ENCODE results near the gene CAMK2G.
"Not testable (repeated sequence)": the region's sequence is repeated elsewhere in the genome, so short reads cannot be mapped to it uniquely, and the experiment has no call there.

CAMK2G gene

DNA sequence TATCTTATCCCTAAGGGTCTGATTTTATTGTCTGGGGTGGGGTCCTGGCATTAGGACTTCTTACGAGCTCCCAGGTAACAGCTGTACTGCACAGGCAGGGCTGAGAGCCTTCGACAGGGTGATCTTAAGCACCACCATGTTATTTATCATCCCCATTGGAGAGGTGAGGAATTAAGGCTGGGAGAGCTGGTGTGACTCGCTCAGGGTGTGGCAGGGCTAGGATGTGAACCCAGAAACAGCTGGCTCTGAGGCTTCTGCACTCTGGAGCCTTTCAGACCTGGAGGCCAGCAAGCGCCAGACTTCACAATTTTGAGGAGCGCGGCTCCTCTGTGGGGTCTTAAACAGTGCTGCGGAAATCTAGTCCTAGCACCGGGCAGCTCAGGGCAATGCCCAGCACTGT lies 35.5 kb downstream of the CAMK2G start:
- DNase-seq: no peak

DNA sequence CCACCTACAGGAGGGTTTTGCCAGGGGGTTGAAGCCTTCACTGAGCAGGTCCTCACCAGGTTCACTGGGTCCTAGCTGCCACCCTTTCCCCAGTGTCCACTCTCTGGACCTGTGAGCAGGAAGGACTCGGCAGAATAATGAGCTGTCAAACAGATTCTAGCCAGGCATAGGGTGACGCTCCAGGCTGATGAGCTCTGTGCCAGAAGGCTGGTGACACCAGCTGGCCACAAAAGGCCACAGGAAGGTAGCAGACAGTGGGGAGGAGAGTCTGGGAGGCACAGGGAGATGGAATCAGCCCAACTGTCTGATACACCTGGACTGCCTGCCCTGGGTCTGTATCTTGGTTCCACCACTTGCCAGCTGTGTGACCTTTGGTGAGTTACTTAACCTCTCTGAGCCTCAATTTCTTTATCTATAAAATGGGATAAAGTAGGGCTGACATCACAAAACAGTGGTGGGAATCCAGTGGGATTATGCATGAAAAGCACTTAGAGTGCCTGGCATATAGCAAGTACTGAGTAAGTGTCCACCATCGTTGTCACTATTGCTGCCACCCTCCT lies 36.3 kb downstream of the CAMK2G start:
- DNase-seq: no peak

DNA sequence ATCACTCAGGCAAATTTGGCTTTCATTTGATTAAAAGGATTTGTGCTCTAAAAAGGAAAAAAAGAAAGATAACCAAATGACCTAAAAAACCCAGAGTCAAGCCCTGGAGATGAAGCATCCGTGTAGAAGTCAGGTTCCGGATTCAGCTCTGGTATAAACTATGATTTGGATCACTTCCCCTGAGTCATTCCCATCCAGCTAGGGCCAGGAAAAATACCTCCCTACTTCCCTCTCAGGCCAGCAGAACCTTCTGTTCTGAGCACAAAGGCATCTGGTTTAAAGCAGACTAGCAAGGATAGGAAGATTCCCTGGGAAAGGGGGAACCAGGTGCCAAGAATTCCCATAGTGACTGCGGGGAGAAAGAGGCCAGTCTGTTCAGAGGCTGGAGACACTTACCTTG lies 37.3 kb downstream of the CAMK2G start:
- no peak for DNase-seq

DNA sequence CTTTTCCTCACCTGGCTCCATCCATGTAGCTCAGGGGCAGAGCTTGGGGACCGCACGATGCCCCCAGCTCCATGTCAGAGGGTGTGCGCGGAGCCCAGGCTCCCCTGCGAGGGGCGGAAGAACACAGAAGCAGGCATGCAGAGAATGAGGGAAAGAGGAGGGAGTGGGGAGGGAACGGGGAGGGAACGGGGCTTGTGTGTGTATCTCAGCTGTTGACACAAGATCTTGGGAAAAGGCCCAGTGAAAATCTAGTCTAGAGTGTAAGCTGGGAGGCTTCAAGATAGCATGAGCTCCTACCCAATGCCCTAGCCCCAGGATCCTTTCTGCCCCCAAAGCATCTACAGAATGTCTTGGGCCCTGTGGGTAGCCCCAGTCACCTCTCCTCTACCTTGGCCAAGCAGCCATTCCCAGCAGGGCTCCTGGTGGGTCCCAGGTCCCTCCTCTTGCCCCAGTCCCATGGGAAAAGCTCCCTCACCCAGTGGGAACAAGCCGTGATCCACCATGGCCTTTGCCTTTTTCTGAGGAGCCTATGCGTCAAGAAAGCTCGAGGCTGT lies 37.9 kb downstream of the CAMK2G start:
- DNase-seq: no peak

DNA sequence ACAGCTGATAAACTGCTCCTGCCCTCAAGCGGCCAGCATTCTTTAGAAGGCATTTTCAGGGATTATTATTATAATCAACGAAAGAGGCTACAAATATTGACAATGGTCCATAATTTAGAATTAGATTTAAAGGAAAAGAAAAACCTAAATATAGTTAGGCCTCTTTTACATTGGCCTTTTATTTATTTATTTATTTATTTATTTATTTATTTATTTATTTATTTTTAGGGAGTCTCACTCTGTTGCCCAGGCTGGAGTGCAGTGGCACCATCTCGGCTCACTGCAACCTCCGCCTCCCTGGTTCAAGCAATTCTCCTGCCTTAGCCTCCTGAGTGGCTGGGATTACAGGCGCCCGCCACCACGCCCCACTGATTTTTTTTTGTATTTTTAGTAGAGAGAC lies 45.3 kb downstream of the CAMK2G start:
- DNase-seq: not testable (repeated sequence)

DNA sequence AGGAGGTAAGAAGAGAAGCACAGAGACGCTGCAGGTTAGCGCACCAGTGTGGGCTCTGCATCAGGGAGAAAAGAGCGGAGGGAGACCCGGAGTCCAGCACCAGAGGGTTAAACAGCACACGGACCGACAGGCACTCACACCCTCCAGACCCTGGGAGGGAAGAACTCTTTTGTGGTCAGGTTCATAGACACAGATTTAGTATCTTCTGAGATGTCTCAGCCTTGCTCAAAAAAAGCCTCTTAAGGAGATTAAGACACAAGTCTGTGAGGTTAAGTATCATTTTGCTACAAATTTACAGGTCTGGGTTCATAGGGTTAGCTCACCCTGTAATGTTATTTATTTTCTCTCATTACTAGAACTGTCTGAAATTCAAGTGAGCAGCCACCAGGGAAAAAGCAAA lies 46.2 kb downstream of the CAMK2G start:
- DNase-seq: no peak

DNA sequence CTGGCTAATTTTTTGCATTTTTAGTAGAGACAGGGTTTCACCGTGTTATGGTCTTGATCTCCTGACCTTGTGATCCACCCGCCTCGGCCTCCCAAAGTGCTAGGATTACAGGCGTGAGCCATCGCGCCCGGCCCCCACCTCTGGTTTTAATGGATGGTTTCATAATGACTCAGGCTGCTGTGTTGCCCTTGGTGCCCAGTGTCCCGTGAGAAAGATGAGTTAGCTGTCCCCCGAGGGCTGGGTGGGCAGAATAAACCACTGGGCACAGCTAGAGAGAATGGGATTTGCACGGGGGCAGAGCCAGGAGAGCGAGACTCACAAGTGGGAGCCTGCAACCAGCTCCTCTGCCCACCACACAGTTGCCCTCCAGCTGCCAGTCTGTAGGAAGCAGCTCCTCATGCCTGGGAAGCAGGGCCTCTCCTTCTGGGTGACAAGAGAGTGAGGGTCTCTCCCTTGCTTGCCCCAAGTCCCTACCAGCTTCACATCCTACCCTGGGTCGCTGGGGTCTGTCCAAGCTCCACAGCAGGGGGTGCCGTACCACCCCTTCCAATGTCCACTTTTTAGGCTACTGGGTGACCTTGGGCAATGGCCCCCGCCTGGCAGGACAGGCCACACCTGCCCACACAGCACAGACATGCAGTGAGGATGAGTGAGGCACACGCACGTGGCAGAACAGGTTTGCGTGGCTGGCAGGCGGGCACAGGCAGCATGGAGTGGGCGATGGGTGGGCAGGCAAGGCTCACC lies 46.8 kb downstream of the CAMK2G start:
- peak; percentile 35 for DNase-seq

DNA sequence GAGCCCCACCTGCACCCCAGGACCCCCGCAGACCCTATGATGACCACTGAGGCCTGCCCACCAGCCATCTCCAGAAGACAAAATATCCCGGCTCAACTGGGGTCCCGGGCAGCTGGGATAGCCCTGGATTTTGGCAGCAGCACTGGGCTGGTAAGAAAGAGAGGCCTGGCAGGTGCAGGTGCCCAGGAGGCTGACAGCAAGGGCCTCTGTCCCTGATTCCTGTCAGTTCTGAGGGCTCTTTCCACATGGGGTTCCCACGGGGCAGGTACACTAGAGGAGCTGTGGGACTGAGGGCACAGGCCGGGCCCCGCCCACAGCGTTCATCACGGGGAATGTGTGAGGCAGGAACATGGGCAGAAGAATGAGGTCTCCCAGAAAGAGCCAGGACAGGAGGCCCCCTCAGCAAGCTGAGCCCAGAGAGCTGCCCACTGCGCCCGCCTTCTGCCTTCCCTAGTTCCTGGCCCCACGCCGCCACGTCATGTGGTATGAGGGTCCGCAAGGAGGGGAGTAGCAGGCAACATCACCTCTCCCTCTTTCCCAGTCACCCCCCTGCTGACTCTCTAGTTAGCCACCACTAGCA lies 50.1 kb downstream of the CAMK2G start:
- no peak for DNase-seq

DNA sequence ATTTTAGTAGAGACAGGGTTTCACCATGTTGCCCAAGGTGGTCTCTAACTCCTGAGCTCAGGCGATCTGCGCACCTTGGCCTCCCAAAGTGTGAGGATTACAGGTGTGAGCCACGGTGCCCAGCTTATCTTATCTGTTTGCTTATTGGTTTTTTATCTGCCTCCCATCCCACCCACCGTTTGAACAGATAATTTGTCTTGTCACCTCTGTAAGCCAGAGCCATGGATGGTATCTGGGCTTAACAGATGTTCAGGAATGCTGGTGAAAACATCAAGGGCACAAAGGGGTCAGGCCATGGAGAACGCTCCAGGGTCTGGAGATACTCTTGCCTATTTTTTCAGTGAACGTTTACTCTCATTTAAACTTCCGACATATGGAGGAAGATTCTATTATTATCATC lies 51.0 kb downstream of the CAMK2G start:
- DNase-seq: no peak

DNA sequence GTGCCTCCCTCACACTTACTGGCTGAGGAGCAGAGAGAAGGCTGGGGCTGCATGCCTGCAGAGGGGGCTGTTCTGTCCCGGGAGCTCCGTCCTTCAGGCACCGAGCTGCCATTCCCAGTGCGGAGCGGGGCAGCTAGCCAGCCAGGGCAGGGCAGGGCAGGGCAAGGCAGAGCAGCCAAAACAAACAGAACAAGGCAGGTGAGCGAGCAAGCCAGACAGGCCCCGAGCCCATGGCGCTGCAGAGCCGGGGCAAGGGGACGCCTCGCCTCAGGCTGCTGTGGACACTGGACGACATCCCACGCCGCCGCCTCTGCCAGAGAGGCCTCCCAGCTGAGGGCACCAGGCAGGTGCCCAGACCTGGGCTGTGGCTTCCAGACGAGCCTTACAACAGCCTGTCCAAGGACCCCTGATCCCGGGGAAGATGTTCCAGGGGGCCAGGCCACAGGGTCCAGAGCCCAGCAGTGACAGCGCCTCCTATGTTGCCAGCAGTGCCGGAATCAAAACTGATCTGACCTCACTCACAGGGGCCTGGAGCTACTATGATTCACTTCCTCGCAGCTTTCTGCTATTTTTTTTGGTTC lies 54.8 kb downstream of the CAMK2G start:
- DNase-seq: no peak

DNA sequence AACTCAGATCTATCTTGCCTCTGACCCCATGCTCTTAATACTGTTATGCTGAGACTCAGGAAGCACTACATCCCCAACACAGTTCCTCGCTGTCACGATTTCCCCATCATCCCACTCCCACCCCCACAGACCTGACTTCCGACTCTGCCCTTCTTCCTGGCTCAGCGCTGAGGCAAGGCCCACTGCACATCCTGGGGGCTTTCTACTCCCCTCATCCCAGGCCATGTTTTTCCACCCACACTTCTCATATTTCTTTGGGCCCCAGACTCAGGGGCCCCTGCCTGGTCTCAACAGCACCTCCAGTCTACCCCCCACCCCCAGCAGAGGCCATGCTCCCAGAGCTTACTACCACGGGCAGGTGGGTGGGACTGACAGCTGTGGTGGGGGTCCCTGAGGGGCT lies 55.3 kb downstream of the CAMK2G start:
- no peak for DNase-seq

DNA sequence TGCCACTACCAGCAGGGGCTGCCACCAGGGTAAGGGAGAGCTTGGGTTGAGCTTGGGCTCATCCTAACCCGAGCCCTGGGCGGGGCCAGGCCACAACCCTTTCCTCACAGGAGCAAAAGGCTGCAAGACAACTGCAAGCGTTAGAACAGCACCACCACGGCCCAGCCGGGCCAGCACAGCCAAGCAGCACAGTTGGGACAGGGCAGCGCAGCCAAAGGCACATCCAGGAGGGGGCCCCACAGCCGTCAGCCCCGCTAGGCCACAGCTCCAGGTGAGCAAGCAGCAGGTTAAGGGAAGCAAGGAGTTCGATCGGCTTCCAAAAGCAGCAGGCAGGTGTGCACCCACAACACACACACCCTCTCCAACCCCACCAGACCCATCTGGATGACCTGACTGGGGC lies 56.0 kb downstream of the CAMK2G start:
- DNase-seq: no peak

DNA sequence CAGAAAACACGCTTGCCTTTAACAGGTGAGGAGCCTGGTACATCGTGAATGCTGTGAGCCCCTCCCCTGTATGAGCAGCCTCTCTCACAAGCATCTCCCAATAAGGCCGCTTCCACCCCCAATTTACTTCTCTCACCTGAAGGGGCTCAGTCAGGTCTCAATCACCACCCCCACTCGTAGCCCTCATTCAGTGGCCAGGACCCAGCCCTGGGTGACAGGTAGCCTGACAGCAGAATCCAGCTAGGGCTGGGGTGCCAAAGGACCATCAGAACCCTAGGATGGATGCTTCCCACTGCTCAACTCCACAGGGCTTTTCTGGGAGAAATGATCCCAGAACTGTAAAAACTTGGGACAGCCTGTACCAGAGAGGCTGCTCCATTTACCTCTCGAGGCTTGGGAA lies 56.5 kb downstream of the CAMK2G start:
- no peak for DNase-seq

DNA sequence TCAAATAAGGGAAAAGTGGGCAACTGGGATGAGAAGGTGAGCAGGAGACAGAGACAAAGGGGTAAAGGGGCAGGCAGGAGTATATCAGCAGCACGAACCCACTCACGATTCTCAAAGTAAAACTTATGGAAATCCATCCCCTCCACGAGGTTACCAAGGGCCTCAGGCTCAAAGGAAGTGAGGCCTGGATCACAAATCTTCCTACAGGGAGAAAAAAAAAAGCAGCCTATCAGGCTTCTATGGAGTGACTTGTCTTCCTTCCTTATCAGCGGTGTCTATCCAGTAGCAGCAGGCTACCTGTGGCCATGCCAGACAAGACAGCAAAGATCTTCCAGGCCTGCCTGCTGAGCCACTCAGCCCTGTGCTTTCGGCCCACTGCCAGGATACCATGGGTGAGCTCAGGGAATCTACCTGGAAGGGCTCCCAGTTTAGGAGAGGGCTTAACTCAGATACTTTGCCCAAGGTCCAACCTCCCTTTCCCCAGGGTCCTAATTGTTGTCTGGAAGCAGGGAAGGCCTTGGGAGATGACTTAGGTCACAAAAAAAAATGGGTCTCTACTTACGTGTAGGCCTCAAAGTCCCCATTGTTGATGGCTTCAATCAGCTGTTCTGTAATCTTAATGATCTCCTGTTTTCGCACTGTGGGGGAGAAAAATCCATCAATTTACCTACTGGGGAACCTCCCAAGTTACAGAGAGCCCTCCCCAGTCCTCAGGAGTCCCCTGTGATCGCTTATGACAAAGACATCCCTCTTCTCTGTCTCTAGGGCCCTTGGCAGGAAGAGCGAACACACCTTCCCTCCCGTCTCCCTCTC lies 57.2 kb downstream of the CAMK2G start:
- DNase-seq: no peak

DNA sequence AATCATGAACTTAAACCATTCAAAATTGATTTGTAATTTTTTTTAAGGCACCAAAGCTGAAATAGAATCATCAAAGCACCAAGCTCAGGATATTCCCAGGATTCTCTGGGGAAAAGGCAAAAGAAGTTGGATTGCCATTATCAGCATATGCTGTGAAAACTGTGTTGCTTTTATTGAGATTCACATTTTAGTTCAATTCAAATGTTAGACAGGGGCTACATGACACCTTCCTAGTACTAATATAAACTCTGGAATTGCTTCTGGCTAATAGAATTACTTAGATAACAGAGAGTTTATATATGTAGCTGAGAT lies 58.7 kb downstream of the CAMK2G start:
- DNase-seq: no peak

DNA sequence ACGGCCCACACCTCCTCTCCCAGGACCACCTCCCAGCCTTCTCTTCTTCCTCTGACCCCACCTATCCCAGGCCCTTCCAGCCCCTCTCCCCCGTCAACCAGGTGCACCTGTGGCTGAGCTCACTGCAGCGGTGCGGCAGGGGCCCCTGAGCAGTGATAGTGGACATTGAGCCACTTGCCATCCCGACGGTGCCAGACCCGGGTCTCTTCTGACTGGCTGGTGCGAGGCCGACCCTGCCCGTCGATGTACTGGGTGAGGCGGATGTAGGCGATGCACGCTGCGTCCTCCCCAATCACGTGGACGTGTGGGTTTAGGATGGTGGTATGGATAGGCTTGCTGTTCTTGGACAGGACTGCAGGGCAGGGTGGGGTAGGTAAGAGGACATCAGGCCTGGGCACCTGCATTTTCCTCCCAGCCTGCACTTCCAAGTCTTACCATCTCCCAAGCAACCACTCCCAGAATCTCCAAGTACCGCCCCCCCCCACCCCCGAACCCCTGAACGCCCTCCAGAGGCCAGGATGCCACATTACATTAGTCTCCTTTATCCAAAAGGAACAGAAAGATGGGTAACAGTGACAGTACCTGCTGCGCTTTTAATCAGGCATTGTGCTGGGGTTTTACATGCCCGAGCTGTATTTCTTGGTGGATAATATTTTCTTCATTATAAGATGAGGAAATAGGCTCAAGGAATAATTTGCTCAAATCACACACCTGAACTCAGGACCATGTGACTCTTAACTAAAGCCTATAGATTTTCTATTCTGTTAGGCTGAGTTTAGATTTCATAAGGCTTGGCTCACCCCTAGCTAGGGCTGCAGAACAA lies 59.2 kb downstream of the CAMK2G start:
- peak; percentile 17 for DNase-seq

DNA sequence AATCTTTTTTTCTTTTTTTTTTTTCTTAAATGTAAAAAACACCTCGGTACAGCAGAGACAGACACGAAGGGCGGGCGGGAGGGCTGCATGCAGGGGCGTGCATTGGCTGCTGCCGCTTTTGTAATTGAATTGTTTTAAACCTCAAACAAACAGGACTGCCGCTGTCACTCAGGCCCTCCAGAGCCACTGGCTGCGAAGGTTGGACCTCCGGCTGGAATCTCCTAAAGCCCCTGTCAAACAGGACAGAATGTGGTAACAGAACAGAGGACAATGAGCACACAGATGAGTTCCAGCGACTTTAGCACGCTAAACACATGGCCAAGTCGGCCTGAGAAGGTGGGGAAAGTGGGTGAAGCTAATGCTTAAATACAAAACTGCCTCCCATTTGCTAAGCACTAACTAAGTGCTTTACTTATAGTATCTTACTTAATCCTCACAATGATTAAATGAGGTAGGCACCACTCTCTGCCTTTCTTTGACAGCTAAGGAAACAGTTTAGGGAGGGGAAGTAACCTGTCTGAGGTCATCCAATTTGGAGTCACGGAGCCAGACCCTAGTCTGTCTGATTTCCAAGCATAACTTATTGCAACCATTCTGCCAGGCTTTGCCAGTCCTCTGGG lies 60.0 kb downstream of the CAMK2G start:
- no peak for DNase-seq

DNA sequence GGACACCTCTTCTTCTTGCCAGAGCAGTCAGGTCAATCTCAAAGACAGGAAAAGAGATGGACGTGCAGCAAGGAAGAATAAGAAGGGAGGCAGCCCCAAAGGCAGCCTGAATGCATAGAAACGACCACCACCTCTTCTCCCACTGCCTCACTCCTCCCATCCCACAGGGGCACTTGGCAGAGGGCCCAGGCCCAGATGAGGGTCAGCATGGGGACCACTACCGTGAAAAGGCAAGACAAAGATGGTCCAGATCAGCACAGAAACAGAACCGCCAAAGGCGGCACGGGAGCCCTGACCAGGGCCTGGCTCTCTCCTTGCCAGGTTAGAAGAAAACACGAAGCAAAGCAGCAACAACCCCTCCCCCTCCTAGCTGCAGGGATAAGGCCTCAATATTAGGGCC lies 61.0 kb downstream of the CAMK2G start:
- no peak for DNase-seq

DNA sequence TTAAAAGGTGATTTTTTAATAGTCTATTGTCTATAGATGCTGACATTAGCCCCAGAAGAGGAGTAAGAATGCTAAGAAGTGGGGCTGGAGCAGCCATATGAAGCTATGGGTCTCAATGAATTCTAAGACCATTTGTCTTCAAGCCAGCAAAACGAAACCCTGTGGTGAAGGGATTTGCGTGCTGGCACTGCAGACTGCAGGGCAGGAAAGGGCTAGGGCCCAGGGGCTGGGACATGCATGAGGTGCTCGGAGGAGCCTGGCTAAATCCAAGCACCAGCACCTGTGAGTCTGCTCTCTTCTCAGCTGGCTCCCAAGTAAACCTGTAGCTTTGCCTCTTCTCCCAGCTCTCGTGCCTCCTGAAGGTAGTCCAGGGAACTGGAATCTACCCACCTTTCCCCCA lies 61.7 kb downstream of the CAMK2G start:
- DNase-seq: no peak

DNA sequence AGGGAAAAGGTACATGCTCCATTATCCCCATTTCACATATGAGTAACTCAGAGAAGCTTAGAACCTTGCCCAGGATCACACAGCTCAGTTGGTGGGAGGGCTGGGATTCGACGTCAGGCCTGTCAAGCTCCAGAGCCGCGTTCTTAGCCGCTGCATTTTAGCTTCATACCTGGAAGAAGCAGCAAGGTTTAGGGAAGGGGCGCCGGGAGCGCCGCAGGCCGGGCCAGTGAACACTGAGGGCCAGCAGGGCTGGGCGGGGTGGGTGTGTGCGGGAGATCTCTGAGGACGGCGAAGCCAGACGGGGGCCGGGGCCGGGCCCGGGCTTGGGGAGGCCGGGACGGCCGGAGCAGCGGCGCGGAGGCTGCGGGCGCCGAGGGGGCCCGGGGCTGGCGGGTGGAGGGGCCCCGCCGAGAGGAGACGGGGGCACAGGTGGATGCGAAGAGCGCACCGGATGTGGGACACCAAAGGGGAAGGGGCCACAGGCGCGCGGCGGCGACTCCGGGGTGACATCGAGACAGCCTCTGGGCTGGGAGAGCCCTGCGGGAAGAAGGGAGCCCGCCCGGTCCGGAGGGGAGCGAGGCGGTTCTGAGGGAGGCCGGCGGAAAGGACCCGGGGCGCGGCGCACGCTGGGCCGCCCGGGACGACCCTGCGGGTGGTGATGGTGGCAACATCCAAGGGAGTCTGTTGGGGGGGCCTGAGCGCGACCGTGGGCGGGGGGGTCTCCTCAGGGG lies 63.5 kb downstream of the CAMK2G start:
- DNase-seq: peak; percentile 6

DNA sequence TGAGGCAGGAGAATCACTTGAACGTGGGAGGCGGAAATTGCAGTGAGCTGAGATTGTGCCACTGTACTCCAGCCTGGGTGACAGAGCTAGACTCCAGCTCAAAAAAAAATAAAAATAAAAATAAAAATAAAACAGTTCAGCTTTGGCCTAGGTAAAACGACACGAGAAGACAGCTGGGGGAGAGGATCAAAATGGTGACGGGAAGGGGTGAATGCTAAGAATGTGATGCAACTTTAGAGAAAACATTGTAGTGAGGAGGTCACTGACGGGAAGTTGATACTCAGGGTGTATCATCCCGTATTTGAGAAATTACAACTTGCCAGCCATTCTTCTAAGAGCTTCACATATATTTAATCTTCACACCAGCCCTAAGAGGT lies 64.0 kb downstream of the CAMK2G start:
- peak; percentile 13 for DNase-seq

Data from fibroblast of skin of scalp (primary cell).